HepG2 (cell line): ENCODE measurements around the gene PRKAR2B. TPM values are rescaled to one million over a fixed set of nuclear protein-coding genes. Genes with fewer than 3 reads are reported as not detected.

ENCODE experiments used
- ARID2 ChIP-seq: sonication (generic); formaldehyde crosslinking; IDR thresholded peaks from 2 replicates; pipeline ENCODE4 v1.8.1; 2022; ENCODE audit warnings: mild to moderate bottlenecking, missing genetic modification reagents, borderline replicate concordance
- CEBPB ChIP-seq: IDR thresholded peaks from 2 replicates; pipeline ENCODE4 v1.6.1; 2011; ENCODE audit warnings: low read depth, low read length, improper control_type of control experiment, borderline replicate concordance
- ELF3 ChIP-seq: IDR thresholded peaks from 2 replicates; pipeline ENCODE4 v1.6.1; 2016; ENCODE audit warnings: missing genetic modification reagents, missing compliant biosample characterization
- GATAD2A ChIP-seq: IDR thresholded peaks from 2 replicates; pipeline ENCODE4 v1.6.1; 2016
- MBD4 ChIP-seq: IDR thresholded peaks from 2 replicates; pipeline ENCODE4 v1.6.1; 2012; ENCODE audit warnings: low read length, inconsistent platforms, borderline replicate concordance
- NKX3-1 ChIP-seq: sonication (generic); formaldehyde crosslinking; IDR thresholded peaks from 2 replicates; pipeline ENCODE4 v1.5.0; 2020; ENCODE audit warnings: missing genetic modification reagents
- SMYD3 ChIP-seq: sonication (generic); formaldehyde crosslinking; IDR thresholded peaks from 2 replicates; pipeline ENCODE4 v1.8.1; 2023; ENCODE audit warnings: mild to moderate bottlenecking, missing genetic modification reagents
- SNAPC2 ChIP-seq: sonication (generic); formaldehyde crosslinking; IDR thresholded peaks from 2 replicates; pipeline ENCODE4 v1.8.1; 2022; ENCODE audit warnings: mild to moderate bottlenecking, missing genetic modification reagents
- TBX2 ChIP-seq: sonication (generic); formaldehyde crosslinking; IDR thresholded peaks from 2 replicates; pipeline ENCODE4 v1.5.0; 2020; ENCODE audit warnings: missing genetic modification reagents, mild to moderate bottlenecking, borderline replicate concordance
- ZNF614 ChIP-seq: IDR thresholded peaks from 2 replicates; pipeline ENCODE4 v1.6.1; 2018; ENCODE audit warnings: missing biosample characterization, missing genetic modification reagents, inconsistent platforms, borderline replicate concordance
- ZSCAN30 ChIP-seq: sonication (generic); formaldehyde crosslinking; IDR thresholded peaks from 2 replicates; pipeline ENCODE4 v1.5.0; 2020; ENCODE audit warnings: mild to moderate bottlenecking, missing genetic modification reagents
- polyA plus RNA-seq, 8 experiments: library from polyadenylated mRNA; depleted of rRNA in 3 of 8; stranded (reverse) in 7 of 8; unstranded in 1 of 8; fragments of >200 nt; fragmentation: Illumina TruSeq in 4 of 8; extraction: Trizol in 4 of 8; gene quantifications; 2 replicates each; pipeline versions ENCODE4 v1.2.1 to v1.2.3, GENCODE V29; 2011 to 2016; ENCODE audit warnings: low read depth in 4 of 8, missing spikeins in 1 of 8, mixed read lengths in 1 of 8; ENCODE audit not compliant: insufficient read depth in 1 of 8
- total RNA-seq, 5 experiments: library from RNA; depleted of rRNA; stranded (reverse); fragments of >200 nt; fragmentation: Illumina TruSeq; extraction: Trizol; gene quantifications; 2 replicates each; pipeline ENCODE4 v1.2.3, GENCODE V29; 2016; ENCODE audit warnings: low read depth in 1 of 5
- TF ChIP-seq, protein P1 (sequence below): sonication (generic); formaldehyde crosslinking; IDR thresholded peaks from 2 replicates; pipeline ENCODE4 v1.4.0; 2020; ENCODE audit warnings: missing genetic modification reagents, borderline replicate concordance
- TF ChIP-seq, protein P2 (sequence below): sonication (generic); formaldehyde crosslinking; IDR thresholded peaks from 2 replicates; pipeline ENCODE4 v1.5.0; 2020; ENCODE audit warnings: mild to moderate bottlenecking, missing genetic modification reagents, borderline replicate concordance
- TF ChIP-seq, protein P3 (sequence below), 2 experiments: fragments of 450-650 bp in 1 of 2; sonication (generic) in 1 of 2; formaldehyde crosslinking; IDR thresholded peaks; 2 replicates each; pipeline versions ENCODE4 v1.5.0 to v1.8.0; 2020 to 2022; ENCODE audit warnings: mild to moderate bottlenecking in 1 of 2, missing genetic modification reagents in 1 of 2

PRKAR2B gene
- total and polyA plus RNA-seq, 2 of the 13 experiments (the other 11 are each of a cell fraction or from before 2014, with no cell fraction given) = not detected

DNA sequence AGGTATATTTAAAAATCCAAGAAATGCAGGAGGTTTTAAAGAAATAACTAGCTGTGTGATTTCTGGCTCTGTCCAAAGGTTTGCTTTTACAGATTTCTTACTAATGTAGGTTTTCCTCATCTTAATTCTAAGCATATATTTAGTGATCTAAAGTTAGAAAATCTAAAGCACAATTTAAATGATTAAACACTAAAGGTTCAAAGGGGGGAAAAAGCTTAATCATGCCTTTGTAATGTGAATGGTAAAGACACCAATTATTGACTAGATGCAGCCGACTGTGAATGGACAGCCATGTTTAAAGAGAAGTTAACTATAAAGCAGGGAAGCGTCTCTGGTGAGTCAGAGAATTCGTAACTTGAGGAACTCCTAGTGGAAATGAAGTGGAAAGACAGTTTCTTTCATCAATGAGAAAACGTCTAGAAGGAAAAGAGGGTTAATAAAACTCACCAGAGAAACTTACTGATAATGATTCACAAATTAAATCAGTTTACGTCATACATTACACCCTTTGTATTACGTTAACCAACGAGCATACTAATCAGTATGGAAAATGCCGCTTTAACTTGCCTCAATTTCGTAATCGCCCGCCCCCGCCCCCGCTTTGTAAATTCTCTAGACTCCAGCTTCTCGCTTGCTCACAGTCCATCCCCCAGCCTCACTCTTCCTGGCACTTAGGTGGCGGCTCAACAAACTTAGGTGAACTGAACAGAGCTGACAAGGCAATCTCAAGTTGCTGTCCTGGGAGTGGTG, 123.2 kb downstream of the PRKAR2B start (continued):
- 0 out of 2 replicates have a peak, but pooled peaks have one; percentile 23 for TF ChIP-seq MBD4
- TF ChIP-seq GATAD2A (CRISPR knock-in tag) = 0 out of 2 replicates have a peak, but pooled peaks have one; percentile 40
- TF ChIP-seq TBX2 (CRISPR knock-in tag) = no peak
- TF ChIP-seq CEBPB = peak; percentile 84; the same call in 1 of the 2 replicates
- TF ChIP-seq ARID2 (CRISPR knock-in tag) = peak; percentile 52; the same call in 1 of the 2 replicates
- TF ChIP-seq SMYD3 (CRISPR knock-in tag) = 0 out of 2 replicates have a peak, but pooled peaks have one; percentile 37
- TF ChIP-seq ZNF614 (CRISPR knock-in tag) = no peak
- TF ChIP-seq SNAPC2 (CRISPR knock-in tag) = no peak
- TF ChIP-seq, protein P1, sequence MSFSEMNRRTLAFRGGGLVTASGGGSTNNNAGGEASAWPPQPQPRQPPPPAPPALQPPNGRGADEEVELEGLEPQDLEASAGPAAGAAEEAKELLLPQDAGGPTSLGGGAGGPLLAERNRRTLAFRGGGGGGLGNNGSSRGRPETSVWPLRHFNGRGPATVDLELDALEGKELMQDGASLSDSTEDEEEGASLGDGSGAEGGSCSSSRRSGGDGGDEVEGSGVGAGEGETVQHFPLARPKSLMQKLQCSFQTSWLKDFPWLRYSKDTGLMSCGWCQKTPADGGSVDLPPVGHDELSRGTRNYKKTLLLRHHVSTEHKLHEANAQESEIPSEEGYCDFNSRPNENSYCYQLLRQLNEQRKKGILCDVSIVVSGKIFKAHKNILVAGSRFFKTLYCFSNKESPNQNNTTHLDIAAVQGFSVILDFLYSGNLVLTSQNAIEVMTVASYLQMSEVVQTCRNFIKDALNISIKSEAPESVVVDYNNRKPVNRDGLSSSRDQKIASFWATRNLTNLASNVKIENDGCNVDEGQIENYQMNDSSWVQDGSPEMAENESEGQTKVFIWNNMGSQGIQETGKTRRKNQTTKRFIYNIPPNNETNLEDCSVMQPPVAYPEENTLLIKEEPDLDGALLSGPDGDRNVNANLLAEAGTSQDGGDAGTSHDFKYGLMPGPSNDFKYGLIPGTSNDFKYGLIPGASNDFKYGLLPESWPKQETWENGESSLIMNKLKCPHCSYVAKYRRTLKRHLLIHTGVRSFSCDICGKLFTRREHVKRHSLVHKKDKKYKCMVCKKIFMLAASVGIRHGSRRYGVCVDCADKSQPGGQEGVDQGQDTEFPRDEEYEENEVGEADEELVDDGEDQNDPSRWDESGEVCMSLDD (CRISPR knock-in tag) = peak; percentile 14; the same call in 1 of the 2 replicates
- TF ChIP-seq ZSCAN30 (CRISPR knock-in tag) = 0 out of 2 replicates have a peak, but pooled peaks have one; percentile 55
- TF ChIP-seq, protein P2, sequence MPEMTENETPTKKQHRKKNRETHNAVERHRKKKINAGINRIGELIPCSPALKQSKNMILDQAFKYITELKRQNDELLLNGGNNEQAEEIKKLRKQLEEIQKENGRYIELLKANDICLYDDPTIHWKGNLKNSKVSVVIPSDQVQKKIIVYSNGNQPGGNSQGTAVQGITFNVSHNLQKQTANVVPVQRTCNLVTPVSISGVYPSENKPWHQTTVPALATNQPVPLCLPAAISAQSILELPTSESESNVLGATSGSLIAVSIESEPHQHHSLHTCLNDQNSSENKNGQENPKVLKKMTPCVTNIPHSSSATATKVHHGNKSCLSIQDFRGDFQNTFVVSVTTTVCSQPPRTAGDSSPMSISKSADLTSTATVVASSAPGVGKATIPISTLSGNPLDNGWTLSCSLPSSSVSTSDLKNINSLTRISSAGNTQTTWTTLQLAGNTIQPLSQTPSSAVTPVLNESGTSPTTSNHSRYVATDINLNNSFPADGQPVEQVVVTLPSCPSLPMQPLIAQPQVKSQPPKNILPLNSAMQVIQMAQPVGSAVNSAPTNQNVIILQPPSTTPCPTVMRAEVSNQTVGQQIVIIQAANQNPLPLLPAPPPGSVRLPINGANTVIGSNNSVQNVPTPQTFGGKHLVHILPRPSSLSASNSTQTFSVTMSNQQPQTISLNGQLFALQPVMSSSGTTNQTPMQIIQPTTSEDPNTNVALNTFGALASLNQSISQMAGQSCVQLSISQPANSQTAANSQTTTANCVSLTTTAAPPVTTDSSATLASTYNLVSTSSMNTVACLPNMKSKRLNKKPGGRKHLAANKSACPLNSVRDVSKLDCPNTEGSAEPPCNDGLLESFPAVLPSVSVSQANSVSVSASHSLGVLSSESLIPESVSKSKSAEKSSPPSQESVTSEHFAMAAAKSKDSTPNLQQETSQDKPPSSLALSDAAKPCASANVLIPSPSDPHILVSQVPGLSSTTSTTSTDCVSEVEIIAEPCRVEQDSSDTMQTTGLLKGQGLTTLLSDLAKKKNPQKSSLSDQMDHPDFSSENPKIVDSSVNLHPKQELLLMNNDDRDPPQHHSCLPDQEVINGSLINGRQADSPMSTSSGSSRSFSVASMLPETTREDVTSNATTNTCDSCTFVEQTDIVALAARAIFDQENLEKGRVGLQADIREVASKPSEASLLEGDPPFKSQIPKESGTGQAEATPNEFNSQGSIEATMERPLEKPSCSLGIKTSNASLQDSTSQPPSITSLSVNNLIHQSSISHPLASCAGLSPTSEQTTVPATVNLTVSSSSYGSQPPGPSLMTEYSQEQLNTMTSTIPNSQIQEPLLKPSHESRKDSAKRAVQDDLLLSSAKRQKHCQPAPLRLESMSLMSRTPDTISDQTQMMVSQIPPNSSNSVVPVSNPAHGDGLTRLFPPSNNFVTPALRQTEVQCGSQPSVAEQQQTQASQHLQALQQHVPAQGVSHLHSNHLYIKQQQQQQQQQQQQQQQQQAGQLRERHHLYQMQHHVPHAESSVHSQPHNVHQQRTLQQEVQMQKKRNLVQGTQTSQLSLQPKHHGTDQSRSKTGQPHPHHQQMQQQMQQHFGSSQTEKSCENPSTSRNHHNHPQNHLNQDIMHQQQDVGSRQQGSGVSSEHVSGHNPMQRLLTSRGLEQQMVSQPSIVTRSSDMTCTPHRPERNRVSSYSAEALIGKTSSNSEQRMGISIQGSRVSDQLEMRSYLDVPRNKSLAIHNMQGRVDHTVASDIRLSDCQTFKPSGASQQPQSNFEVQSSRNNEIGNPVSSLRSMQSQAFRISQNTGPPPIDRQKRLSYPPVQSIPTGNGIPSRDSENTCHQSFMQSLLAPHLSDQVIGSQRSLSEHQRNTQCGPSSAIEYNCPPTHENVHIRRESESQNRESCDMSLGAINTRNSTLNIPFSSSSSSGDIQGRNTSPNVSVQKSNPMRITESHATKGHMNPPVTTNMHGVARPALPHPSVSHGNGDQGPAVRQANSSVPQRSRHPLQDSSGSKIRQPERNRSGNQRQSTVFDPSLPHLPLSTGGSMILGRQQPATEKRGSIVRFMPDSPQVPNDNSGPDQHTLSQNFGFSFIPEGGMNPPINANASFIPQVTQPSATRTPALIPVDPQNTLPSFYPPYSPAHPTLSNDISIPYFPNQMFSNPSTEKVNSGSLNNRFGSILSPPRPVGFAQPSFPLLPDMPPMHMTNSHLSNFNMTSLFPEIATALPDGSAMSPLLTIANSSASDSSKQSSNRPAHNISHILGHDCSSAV (CRISPR knock-in tag) = no peak
- TF ChIP-seq, protein P3, sequence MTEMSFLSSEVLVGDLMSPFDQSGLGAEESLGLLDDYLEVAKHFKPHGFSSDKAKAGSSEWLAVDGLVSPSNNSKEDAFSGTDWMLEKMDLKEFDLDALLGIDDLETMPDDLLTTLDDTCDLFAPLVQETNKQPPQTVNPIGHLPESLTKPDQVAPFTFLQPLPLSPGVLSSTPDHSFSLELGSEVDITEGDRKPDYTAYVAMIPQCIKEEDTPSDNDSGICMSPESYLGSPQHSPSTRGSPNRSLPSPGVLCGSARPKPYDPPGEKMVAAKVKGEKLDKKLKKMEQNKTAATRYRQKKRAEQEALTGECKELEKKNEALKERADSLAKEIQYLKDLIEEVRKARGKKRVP (CRISPR knock-in tag; IDR thresholded peaks at IDR 0.05) = peak in 1 of 2 experiments; percentile 31; a peak in 1 of 4 replicates
- TF ChIP-seq ELF3 = peak; percentile 42; the same call in 1 of the 2 replicates
- TF ChIP-seq NKX3-1 (CRISPR knock-in tag) = peak; percentile 24; the same call in 1 of the 2 replicates
